Measurements from ENCODE around the gene BDP1.
"Not testable (repeated sequence)": the region's sequence is repeated elsewhere in the genome, so short reads cannot be mapped to it uniquely, and the experiment has no call there.

BDP1 gene

GRCh38 chr5:71503536-71503935 lies 48.1 kb downstream of the BDP1 start:
- no peak for DNase-seq (ENCODE audit: low read depth)
- no peak overlapping the region for H3K4me3 ChIP-seq (ENCODE audit: low read depth, low read length)
- no peak for TF ChIP-seq CTCF (IDR thresholded peaks at IDR 0.05; ENCODE audit: insufficient read depth, low read depth, low read length, missing control alignments)

GRCh38 chr5:71522151-71522550 lies 66.7 kb downstream of the BDP1 start:
- no peak for DNase-seq (ENCODE audit: low read depth)
- no peak for TF ChIP-seq CTCF (IDR thresholded peaks at IDR 0.05; ENCODE audit: insufficient read depth, low read depth, low read length, missing control alignments)
- H3K4me3 ChIP-seq (ENCODE audit: low read depth, low read length) = no peak overlapping the region

GRCh38 chr5:71525611-71526010 lies 70.2 kb downstream of the BDP1 start:
- not testable (repeated sequence) for H3K4me3 ChIP-seq (ENCODE audit: low read depth, low read length); DNase-seq (ENCODE audit: low read depth)

- TF ChIP-seq CTCF (IDR thresholded peaks at IDR 0.05; ENCODE audit: insufficient read depth, low read depth, low read length, missing control alignments) = no peak
- no peak overlapping the region for H3K4me3 ChIP-seq (ENCODE audit: low read depth, low read length)
Observed at GRCh38 chr5:71528206-71528605, 72.8 kb downstream of the BDP1 start.

GRCh38 chr5:71529682-71530081 lies 74.2 kb downstream of the BDP1 start:
- DNase-seq (ENCODE audit: low read depth) = no peak
- no peak for TF ChIP-seq CTCF (IDR thresholded peaks at IDR 0.05; ENCODE audit: insufficient read depth, low read depth, low read length, missing control alignments)
- H3K4me3 ChIP-seq (ENCODE audit: low read depth, low read length) = no peak overlapping the region

More at GRCh38 chr5:71528206-71528605, 72.8 kb downstream of the BDP1 start:
- DNase-seq (ENCODE audit: low read depth) = no peak

GRCh38 chr5:71533142-71533541 lies 77.7 kb downstream of the BDP1 start:
- TF ChIP-seq CTCF (IDR thresholded peaks at IDR 0.05; ENCODE audit: insufficient read depth, low read depth, low read length, missing control alignments) = no peak
- DNase-seq (ENCODE audit: low read depth) = no peak
- H3K4me3 ChIP-seq (ENCODE audit: low read depth, low read length) = no peak overlapping the region

GRCh38 chr5:71533615-71534014 lies 78.2 kb downstream of the BDP1 start:
- no peak overlapping the region for H3K4me3 ChIP-seq (ENCODE audit: low read depth, low read length)
- no peak for TF ChIP-seq CTCF (IDR thresholded peaks at IDR 0.05; ENCODE audit: insufficient read depth, low read depth, low read length, missing control alignments)
- peak; percentile 57 for DNase-seq (ENCODE audit: low read depth)
